GM10266 (cell line): ENCODE results near the gene KLK13.

ENCODE experiments used
- DNase-seq: peaks from one replicate; pipeline ENCODE4 v3.0.0; 2012; ENCODE audit errors: extremely low spot score
- TF ChIP-seq, protein P1 (sequence below): IDR thresholded peaks from 2 replicates; pipeline ENCODE4 v1.5.1; 2012; ENCODE audit warnings: mild to moderate bottlenecking, low read depth; ENCODE audit not compliant: control insufficient read depth, insufficient read depth; ENCODE audit errors: missing control alignments

KLK13 gene

DNA sequence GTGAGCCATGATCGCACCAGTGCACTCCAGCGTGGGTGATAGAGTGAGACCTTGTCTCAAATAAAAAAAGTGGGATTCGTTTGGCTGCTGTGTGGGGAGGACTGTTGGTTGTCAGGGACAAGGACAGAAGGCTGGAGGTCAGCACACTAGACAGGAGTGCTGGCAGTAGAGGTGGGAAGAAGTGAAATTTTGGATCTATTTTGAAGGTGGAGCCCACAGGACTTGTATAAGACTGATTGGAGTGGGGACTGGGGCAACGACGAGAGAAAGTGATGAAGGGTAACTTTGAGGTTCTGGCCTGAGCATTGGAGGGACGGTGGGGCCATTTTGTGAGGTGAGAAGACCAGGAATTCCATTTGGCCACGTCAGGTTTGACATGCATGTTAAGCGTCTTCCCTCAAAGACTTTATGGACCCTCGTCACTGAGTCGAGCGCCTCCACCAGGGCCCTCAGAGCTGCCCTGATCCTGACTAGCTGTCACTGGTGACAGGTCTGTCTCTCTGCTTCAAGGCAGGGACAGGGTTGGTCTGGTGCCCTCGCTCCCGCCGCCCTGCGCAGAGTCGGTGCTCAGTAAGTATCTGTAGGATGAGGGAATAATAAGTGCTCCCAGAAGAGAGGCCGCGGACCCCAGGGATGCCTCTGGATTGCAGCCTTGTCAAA, 42.6 kb upstream of the KLK13 start:
- TF ChIP-seq, protein P1, sequence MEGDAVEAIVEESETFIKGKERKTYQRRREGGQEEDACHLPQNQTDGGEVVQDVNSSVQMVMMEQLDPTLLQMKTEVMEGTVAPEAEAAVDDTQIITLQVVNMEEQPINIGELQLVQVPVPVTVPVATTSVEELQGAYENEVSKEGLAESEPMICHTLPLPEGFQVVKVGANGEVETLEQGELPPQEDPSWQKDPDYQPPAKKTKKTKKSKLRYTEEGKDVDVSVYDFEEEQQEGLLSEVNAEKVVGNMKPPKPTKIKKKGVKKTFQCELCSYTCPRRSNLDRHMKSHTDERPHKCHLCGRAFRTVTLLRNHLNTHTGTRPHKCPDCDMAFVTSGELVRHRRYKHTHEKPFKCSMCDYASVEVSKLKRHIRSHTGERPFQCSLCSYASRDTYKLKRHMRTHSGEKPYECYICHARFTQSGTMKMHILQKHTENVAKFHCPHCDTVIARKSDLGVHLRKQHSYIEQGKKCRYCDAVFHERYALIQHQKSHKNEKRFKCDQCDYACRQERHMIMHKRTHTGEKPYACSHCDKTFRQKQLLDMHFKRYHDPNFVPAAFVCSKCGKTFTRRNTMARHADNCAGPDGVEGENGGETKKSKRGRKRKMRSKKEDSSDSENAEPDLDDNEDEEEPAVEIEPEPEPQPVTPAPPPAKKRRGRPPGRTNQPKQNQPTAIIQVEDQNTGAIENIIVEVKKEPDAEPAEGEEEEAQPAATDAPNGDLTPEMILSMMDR = no peak
- peak; percentile 47 for DNase-seq

- no peak for DNase-seq
- TF ChIP-seq, protein P1 = no peak
Measured at GRCh38 chr19:51103926-51104341, 39.0 kb upstream of the KLK13 start.

GRCh38 chr19:51102991-51103390, 38.1 kb upstream of the KLK13 start:
- TF ChIP-seq, protein P1 = no peak
- DNase-seq = no peak

GRCh38 chr19:51101171-51101865, 36.4 kb upstream of the KLK13 start:
- TF ChIP-seq, protein P1 = no peak
- DNase-seq = no peak

DNA sequence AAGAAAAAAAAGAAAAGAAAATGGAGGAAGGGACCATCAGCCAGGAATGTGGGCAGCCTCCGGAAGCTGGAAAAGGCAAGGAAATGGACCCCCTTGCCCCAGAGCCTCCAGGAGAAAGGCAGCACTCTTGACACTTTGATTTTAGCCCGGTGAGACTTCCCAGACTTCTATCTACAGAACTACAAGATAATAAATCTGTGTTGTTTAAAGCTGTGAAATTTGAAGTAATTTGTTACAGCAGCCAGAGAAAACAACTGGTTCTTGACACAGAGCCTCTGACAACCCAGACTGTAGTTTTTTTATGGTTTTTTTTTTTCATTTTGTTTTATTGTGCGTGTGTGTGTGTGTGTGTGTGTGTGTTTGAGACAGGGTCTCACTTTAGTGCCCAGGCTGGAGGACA, 35.7 kb upstream of the KLK13 start:
- TF ChIP-seq, protein P1 = no peak
- DNase-seq = no peak

GRCh38 chr19:51099047-51099382, 34.1 kb upstream of the KLK13 start:
- TF ChIP-seq, protein P1 = no peak
- no peak for DNase-seq

- TF ChIP-seq, protein P1 = no peak
- DNase-seq = no peak
Measured at GRCh38 chr19:51098365-51099046, 33.6 kb upstream of the KLK13 start.
